GM18499 (cell line): ENCODE measurements around the gene FBXO24.
"Not testable (repeated sequence)": the region's sequence is repeated elsewhere in the genome, so short reads cannot be mapped to it uniquely, and the experiment has no call there.

ENCODE experiments used
- ATAC-seq: cut with Tn5 transposase; IDR thresholded peaks from one replicate; pipeline ENCODE4 v1.9.1; 2021; ENCODE audit warnings: moderate number of reproducible peaks; ENCODE audit not compliant: insufficient read depth, unreplicated experiment

The FBXO24 gene

DNA sequence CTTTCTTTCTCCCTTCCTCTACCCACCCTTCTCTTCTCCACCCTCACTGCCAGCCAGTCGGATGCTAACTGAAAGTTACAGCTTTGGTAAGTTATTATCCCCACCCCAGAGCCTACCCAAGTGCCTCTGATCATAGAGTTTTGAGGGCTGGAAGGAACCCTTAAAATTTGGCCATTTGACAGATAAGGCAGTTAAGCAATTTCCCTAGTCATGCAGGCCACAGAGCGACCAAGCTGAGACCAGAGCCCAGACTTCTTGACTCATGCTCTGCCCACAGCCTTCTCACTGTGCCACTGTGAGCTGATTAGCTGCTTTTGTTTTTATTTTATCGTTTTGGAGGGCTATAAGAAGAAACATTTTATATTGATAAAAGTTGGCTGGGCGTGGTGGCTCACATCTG lies 29.6 kb upstream of the FBXO24 start:
- ATAC-seq: no peak

DNA sequence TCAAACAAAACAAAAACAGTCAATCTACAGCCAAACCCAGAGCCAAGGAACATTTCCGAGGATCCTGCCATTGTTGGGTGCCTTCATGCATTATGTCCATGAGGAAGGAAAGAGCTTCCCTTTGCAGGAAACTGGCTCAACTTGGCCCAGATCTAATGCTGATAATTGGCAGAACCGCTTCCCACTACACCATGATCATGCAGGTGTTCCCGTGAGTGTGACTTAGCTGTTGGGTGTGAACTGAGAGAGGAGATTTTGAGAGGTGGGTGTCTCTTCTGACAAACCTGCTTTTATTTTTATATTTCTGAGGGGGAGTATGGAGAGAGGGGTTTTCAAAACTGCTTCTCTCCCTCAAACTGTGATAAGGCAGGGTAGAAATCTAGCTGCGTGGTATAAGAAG lies 27.0 kb upstream of the FBXO24 start:
- no peak for ATAC-seq

GRCh38 chr7:100561491-100562194 lies 24.5 kb upstream of the FBXO24 start:
- ATAC-seq: no peak

- ATAC-seq: no peak
Measured at GRCh38 chr7:100562195-100563099, 23.7 kb upstream of the FBXO24 start.

DNA sequence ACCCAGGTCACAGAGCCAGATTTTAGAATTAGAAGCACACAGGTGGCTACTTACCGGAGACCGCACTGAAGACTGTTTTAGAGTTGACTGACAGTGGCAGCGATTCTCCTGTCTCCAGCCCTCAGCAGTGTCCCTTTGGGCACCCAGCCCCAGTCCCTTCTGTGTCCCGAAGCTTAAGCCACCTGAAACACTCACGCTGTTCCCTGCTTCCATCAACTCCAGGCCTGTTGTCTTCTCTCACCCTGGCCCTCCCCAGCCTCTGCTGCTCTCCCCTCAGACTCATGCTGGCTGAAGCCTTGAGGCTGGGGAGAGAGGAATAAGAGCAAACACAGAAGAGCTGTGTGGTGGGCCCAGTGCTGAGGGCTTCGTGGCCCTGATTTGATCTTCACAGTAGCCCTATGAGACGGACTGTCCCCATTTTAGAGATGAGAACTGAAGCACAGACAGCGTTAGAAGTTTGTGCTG lies 23.0 kb upstream of the FBXO24 start:
- no peak for ATAC-seq

GRCh38 chr7:100563809-100564400 lies 22.2 kb upstream of the FBXO24 start:
- no peak for ATAC-seq

- ATAC-seq: not testable (repeated sequence)
Measured at GRCh38 chr7:100564405-100564804, 21.7 kb upstream of the FBXO24 start.

DNA sequence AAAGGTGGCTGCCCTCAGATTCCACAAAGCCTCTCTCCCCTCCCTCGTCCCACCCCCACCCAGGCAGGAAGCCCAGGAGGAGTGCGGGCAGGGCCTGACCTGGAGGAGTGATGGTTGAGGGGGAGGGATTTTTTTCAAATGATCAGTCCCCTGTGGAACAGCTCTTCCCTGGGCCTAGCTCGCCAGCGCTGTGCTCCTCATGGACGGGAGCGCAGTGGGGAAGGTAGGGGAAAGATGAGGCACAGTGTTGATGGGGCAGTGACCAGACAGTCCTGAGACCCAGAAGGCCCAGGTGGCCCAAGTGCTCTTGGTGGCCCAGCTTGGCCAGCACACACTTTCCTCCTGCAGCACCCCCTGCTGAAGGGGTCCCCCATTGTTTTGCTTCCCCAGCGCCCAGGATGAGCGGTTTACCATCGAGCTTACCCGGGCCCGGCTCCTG lies 21.0 kb upstream of the FBXO24 start:
- ATAC-seq: no peak

GRCh38 chr7:100566018-100566531 lies 20.1 kb upstream of the FBXO24 start:
- ATAC-seq: no peak

- no peak for ATAC-seq
Measured at GRCh38 chr7:100567031-100567730, 18.9 kb upstream of the FBXO24 start.

GRCh38 chr7:100567751-100568175 lies 18.4 kb upstream of the FBXO24 start:
- ATAC-seq: no peak

- no peak for ATAC-seq
Measured at GRCh38 chr7:100568176-100568895, 17.8 kb upstream of the FBXO24 start.

- no peak for ATAC-seq
Measured at GRCh38 chr7:100568896-100569844, 17.0 kb upstream of the FBXO24 start.

DNA sequence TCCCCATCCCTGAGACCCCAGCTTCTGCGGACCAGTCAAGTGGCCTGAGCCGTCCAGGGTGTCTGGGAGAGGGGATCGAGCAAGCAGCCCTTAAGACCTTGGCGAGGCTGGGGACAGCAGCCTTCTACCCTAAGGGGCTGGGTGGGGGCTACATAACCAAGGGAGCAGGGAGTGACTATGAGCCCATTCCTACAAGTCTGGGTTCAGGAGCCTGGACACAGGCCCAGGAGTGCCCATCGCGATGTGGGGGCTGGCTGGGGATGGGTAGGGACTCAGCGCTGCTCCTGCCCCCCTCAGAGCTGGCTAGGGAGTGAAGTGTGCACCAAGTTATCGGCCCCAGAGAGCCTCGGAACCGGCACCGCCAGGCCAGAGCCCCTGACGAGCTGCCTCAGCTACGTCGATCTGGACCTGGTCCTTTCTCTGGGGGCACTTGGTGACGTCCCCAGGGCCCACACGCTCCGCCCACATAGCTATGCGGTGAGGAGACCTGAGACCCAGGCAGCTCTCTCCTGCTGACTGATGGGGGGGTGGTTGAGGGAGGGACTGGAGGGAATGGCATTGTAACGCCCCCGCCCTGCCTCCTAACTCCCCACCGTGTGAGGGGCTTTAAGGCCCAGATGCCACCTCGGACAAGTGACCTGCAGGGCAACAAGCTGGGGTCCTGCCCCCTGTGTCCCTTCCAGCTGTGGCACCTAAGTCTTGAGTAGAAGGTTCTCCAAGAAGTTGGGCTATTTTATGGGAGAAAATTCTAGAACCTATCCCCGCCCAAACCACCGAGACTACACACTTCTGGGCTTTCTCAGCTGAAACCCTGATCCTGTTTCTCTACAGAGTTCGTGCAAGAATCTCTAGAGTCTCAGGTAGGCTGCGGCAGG lies 14.9 kb upstream of the FBXO24 start:
- no peak for ATAC-seq

DNA sequence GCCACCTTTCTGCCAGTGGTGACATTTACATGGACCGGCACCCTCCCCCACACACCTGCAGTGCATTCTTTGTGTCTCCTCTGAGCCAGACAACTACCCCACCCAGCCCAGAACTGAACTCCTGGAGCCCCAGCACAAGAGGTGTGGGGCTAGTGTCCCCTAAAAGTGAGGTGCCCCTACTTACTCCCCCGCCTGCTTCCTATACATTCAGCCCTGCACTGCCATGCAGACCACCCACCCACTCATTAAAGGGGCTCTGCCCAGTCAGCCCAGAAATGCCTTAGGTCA lies 14.4 kb upstream of the FBXO24 start:
- no peak for ATAC-seq

- no peak for ATAC-seq
Measured at GRCh38 chr7:100572281-100572948, 13.7 kb upstream of the FBXO24 start.
